Liver (tissue), 9 donors: Measurements from ENCODE around the gene GNG7. TPM values are rescaled to one million over a fixed set of nuclear protein-coding genes. Genes with fewer than 3 reads are reported as not detected.
A peak's percentile ranks its signal among the peaks of the same experiment; 100 is the strongest.

Experiments
- DNase-seq: peaks from one replicate; pipeline ENCODE4 v3.0.0-alpha.2; 2017; ENCODE audit warnings: low spot score
- H3K27ac ChIP-seq, 2 donors: one replicate each; pipeline ENCODE4 v1.7.0; 2013; ENCODE audit warnings: inconsistent platforms in 2 of 2, low read length in 2 of 2, control low read depth in 1 of 2, low read depth in 1 of 2, mild to moderate bottlenecking in 1 of 2
- H3K27me3 ChIP-seq, 4 donors: one replicate each; pipeline versions ENCODE4 v1.6.1 to v1.7.0; 2013; ENCODE audit warnings: low read length in 3 of 4, inconsistent platforms in 1 of 4, mild to moderate bottlenecking in 1 of 4, moderate library complexity in 1 of 4; ENCODE audit not compliant: control insufficient read depth in 4 of 4, insufficient read depth in 4 of 4
- H3K36me3 ChIP-seq, 4 donors: one replicate each; pipeline versions ENCODE4 v1.6.1 to v1.7.0; 2013; ENCODE audit warnings: low read length in 3 of 4, mild to moderate bottlenecking in 3 of 4, low read depth in 1 of 4, moderate library complexity in 1 of 4; ENCODE audit not compliant: control insufficient read depth in 4 of 4, insufficient read depth in 3 of 4
- H3K4me1 ChIP-seq, 4 donors: one replicate each; pipeline versions ENCODE4 v1.6.1 to v1.7.0; 2013; ENCODE audit warnings: low read length in 3 of 4, mild to moderate bottlenecking in 3 of 4, moderate library complexity in 1 of 4; ENCODE audit not compliant: control insufficient read depth in 4 of 4, insufficient read depth in 4 of 4
- H3K4me3 ChIP-seq, 3 donors: one replicate each; pipeline versions ENCODE4 v1.6.1 to v1.7.0; 2013; ENCODE audit warnings: low read length in 3 of 3, control low read depth in 1 of 3, low read depth in 1 of 3, mild to moderate bottlenecking in 1 of 3
- H3K9ac ChIP-seq, 2 donors: one replicate each; pipeline ENCODE4 v1.7.0; 2013; ENCODE audit warnings: low read length in 2 of 2, mild to moderate bottlenecking in 2 of 2, moderate library complexity in 2 of 2, control low read depth in 1 of 2, low read depth in 1 of 2
- H3K9me3 ChIP-seq, 4 donors: one replicate each; pipeline versions ENCODE4 v1.6.1 to v1.7.0; 2013; ENCODE audit warnings: low read length in 3 of 4; ENCODE audit not compliant: control insufficient read depth in 4 of 4
- EGR1 ChIP-seq, 2 donors: IDR thresholded peaks; 2 replicates each; pipeline ENCODE4 v1.6.1; 2016 to 2018; ENCODE audit warnings: antibody characterized with exemption in 2 of 2, low read depth in 2 of 2
- FOXA1 ChIP-seq: IDR thresholded peaks from 2 replicates; pipeline ENCODE4 v1.6.1; 2016; ENCODE audit warnings: antibody characterized with exemption
- FOXA2 ChIP-seq: IDR thresholded peaks from 2 replicates; pipeline ENCODE4 v1.6.1; 2016; ENCODE audit warnings: antibody characterized with exemption
- HNF4A ChIP-seq, 2 donors: conservative IDR thresholded peaks; 2 replicates each; pipeline ENCODE4 v1.6.1; 2016; ENCODE audit warnings: antibody characterized with exemption in 2 of 2, mild to moderate bottlenecking in 2 of 2
- HNF4G ChIP-seq: IDR thresholded peaks from 2 replicates; pipeline ENCODE4 v1.6.1; 2016; ENCODE audit warnings: antibody characterized with exemption
- JUND ChIP-seq, 2 donors: IDR thresholded peaks; 2 replicates each; pipeline ENCODE4 v1.6.1; 2016; ENCODE audit warnings: antibody characterized with exemption in 2 of 2
- NR2F2 ChIP-seq: IDR thresholded peaks from 2 replicates; pipeline ENCODE4 v1.6.1; 2016; ENCODE audit warnings: antibody characterized with exemption
- RAD21 ChIP-seq, 2 donors: IDR thresholded peaks; 2 replicates each; pipeline ENCODE4 v1.6.1; 2016; ENCODE audit warnings: antibody characterized with exemption in 2 of 2, mild to moderate bottlenecking in 2 of 2
- RXRA ChIP-seq, 2 donors: IDR thresholded peaks; 2 replicates each; pipeline ENCODE4 v1.6.1; 2017 to 2018; ENCODE audit warnings: antibody characterized with exemption in 2 of 2, mild to moderate bottlenecking in 1 of 2
- SP1 ChIP-seq: IDR thresholded peaks from 2 replicates; pipeline ENCODE4 v1.6.1; 2018; ENCODE audit warnings: antibody characterized with exemption, mild to moderate bottlenecking
- TAF1 ChIP-seq: conservative IDR thresholded peaks from 2 replicates; pipeline ENCODE4 v1.6.1; 2016; ENCODE audit warnings: antibody characterized with exemption, mild to moderate bottlenecking
- YY1 ChIP-seq: IDR thresholded peaks from 2 replicates; pipeline ENCODE4 v1.6.1; 2016; ENCODE audit warnings: antibody characterized with exemption, mild to moderate bottlenecking
- WGBS: extraction: QIAGEN DNeasy Blood & Tissue Kit; methylation state at CpG from one replicate; pipeline ENCODE4 v1.1.7; 2013; 5-methylcytosine and 5-hydroxymethylcytosine counted together
- polyA plus RNA-seq, 2 donors: library from polyadenylated mRNA; stranded (reverse) in 1 of 2; unstranded in 1 of 2; fragments of 200-250 nt in 1 of 2; fragments of >200 nt in 1 of 2; fragmentation: Nextera tagmentation in 1 of 2; extraction: Ambion mirVana in 1 of 2; gene quantifications; one replicate each; pipeline versions ENCODE4 v1.2.1 to v1.2.3, GENCODE V29; 2013 to 2015
- total RNA-seq, 2 donors: library from RNA; depleted of rRNA; stranded (reverse); fragments of >200 nt; gene quantifications; one replicate each; pipeline ENCODE4 v1.2.3, GENCODE V29; 2014
- TF ChIP-seq, protein P1 (sequence below): IDR thresholded peaks from 2 replicates; pipeline ENCODE4 v1.6.1; 2016; ENCODE audit warnings: antibody characterized with exemption
- TF ChIP-seq, protein P2 (sequence below): IDR thresholded peaks from 2 replicates; pipeline ENCODE4 v1.6.1; 2016; ENCODE audit warnings: antibody characterized with exemption, mild to moderate bottlenecking
- TF ChIP-seq, protein P3 (sequence below): IDR thresholded peaks from 2 replicates; pipeline ENCODE4 v1.6.1; 2016; ENCODE audit warnings: antibody characterized with exemption
- TF ChIP-seq, protein P4 (sequence below): fragments of 150-350 bp; IDR thresholded peaks from 2 replicates; pipeline ENCODE4 v1.5.1; 2017; ENCODE audit warnings: improper control_type of control experiment, low read depth, low read length; ENCODE audit not compliant: missing input control
- TF ChIP-seq, protein P5 (sequence below): IDR thresholded peaks from 2 replicates; pipeline ENCODE4 v1.6.1; 2016; ENCODE audit warnings: antibody characterized with exemption
- donor health status: healthy.
- donor health status: healthy.
- donor health status: healthy.
- donor health status: healthy.
- donor health status: healthy.

The GNG7 gene
- total and polyA plus RNA-seq, 4 donors, result 0.75 to 1.9 (median 1.1) TPM

DNA sequence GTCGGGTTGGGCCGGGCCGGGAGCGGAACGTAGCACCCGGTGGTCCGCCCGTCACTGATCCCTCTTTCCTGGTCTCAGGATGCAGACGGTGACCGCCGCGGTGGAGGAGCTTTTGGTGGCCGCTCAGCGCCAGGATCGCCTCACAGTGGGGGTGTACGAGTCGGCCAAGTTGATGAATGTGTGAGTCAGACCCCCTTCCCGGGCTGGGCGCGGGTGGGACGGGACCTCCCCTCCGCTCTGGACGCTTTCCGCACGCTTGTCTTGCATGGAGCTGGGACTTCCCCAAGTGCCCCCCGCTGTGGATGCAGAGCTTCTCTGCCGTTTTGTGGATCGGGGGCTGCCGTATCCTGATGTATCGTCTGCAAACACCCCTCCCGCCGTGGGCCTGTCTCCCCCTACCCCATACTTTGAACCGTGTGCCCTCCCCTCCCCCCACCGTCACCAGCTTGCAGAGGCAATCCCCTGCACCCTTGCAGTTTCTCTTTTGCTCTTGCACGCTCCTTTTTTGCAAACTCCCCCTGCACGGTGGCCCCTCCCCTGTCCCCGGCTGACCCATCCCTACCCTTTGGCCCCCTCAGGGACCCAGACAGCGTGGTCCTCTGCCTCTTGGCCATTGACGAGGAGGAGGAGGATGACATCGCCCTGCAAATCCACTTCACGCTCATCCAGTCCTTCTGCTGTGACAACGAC, 225.9 kb downstream of the GNG7 start:
- Histone ChIP-seq H3K4me1 (peaks cover 0 to 9% (median 7%) of the 10 kb centered on the region in 4 donors), H3K9me3 (no peaks in the 10 kb centered on the region), H3K27ac (peak overlapping the region; percentile 91 to 94), H3K9ac (peak overlapping the region; percentile 70 to 98), H3K27me3 (no peaks in the 10 kb centered on the region), H3K4me3 (peak overlapping the region; percentile 81 to 99 (median 89)), H3K36me3 (peaks cover 4 to 7% (median 6%) of the 10 kb centered on the region in 4 donors)
- peak; percentile 26 to 62 for TF ChIP-seq RXRA (IDR thresholded peaks at IDR 0.05)
- peak; percentile 35 for TF ChIP-seq SP1
- TF ChIP-seq FOXA1, result no peak
- TF ChIP-seq, protein P1, sequence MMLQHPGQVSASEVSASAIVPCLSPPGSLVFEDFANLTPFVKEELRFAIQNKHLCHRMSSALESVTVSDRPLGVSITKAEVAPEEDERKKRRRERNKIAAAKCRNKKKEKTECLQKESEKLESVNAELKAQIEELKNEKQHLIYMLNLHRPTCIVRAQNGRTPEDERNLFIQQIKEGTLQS, result no peak
- no peak for TF ChIP-seq NR2F2
- TF ChIP-seq, protein P2, sequence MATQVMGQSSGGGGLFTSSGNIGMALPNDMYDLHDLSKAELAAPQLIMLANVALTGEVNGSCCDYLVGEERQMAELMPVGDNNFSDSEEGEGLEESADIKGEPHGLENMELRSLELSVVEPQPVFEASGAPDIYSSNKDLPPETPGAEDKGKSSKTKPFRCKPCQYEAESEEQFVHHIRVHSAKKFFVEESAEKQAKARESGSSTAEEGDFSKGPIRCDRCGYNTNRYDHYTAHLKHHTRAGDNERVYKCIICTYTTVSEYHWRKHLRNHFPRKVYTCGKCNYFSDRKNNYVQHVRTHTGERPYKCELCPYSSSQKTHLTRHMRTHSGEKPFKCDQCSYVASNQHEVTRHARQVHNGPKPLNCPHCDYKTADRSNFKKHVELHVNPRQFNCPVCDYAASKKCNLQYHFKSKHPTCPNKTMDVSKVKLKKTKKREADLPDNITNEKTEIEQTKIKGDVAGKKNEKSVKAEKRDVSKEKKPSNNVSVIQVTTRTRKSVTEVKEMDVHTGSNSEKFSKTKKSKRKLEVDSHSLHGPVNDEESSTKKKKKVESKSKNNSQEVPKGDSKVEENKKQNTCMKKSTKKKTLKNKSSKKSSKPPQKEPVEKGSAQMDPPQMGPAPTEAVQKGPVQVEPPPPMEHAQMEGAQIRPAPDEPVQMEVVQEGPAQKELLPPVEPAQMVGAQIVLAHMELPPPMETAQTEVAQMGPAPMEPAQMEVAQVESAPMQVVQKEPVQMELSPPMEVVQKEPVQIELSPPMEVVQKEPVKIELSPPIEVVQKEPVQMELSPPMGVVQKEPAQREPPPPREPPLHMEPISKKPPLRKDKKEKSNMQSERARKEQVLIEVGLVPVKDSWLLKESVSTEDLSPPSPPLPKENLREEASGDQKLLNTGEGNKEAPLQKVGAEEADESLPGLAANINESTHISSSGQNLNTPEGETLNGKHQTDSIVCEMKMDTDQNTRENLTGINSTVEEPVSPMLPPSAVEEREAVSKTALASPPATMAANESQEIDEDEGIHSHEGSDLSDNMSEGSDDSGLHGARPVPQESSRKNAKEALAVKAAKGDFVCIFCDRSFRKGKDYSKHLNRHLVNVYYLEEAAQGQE, result no peak
- under 1% methylated on average over 42 of the region's 42 CpGs for WGBS
- DNase-seq, result peak; percentile 48

DNA sequence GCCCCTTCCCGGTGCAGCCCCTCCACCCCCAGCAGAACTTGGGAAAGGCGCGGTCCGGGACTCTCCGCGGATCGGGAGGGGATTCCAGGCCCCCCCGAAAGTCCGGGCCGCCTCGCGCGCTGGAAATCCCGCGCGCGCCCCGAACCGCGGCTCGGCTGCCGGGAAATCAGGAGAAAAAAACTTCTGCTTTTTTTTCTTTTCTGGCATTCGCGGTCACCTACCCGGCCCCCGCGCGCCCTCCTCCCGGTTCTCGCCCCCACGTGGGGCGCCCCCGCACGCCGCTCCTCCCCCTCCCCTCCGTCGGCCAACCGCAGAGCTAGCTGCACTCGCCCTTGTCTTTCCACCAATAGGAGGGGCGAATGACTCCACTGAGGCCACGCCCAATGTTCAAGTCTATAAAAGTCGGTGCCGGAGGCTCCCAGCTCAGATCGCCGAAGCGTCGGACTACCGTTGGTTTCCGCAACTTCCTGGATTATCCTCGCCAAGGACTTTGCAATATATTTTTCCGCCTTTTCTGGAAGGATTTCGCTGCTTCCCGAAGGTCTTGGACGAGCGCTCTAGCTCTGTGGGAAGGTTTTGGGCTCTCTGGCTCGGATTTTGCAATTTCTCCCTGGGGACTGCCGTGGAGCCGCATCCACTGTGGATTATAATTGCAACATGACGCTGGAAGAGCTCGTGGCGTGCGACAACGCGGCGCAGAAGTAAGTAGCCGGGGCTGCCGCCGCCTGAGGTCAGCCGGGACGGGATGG, 226.6 kb downstream of the GNG7 start, which contains the start of gene GADD45B:
TSS of gene GADD45B (plus strand) at position 426 of the 749 bp plus-strand sequence. CDS start at position 658, 232 bp downstream.
- Histone ChIP-seq H3K27ac (peak within 1 kb of the TSS; percentile 93 to 94), H3K4me3 (peak within 1 kb of the TSS; percentile 81 to 99 (median 89)), H3K9ac (peak within 1 kb of the TSS; percentile 70 to 98), H3K27me3 (no peaks in the 10 kb centered on the region), H3K9me3 (no peaks in the 10 kb centered on the region), H3K36me3 (peaks cover 4 to 7% (median 6%) of the 10 kb centered on the region in 4 donors), H3K4me1 (peaks cover 0 to 9% (median 7%) of the 10 kb centered on the region in 4 donors)
- peak; percentile 93 for DNase-seq
- under 1% methylated on average over 70 of the region's 70 CpGs for WGBS
- TF ChIP-seq EGR1 (IDR thresholded peaks at IDR 0.05; ENCODE audit: low read depth in 2 of 2), result peak; percentile 93 to 98
- TF ChIP-seq, protein P2, result peak; percentile 97
- TF ChIP-seq NR2F2, result peak; percentile 42
- peak; percentile 59 to 63 for TF ChIP-seq RAD21 (IDR thresholded peaks at IDR 0.05)
- TF ChIP-seq, protein P3, sequence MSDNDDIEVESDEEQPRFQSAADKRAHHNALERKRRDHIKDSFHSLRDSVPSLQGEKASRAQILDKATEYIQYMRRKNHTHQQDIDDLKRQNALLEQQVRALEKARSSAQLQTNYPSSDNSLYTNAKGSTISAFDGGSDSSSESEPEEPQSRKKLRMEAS, result peak; percentile 89
- TF ChIP-seq HNF4G, result no peak
- TF ChIP-seq TAF1, result peak; percentile 100
- TF ChIP-seq HNF4A (conservative IDR thresholded peaks at IDR 0.05), result peak; percentile 44 to 49
- peak; percentile 75 for TF ChIP-seq YY1
- peak; percentile 60 to 61 for TF ChIP-seq RXRA (IDR thresholded peaks at IDR 0.05)
- TF ChIP-seq SP1, result peak; percentile 90
- TF ChIP-seq, protein P1, result peak; percentile 23
- TF ChIP-seq, protein P4, sequence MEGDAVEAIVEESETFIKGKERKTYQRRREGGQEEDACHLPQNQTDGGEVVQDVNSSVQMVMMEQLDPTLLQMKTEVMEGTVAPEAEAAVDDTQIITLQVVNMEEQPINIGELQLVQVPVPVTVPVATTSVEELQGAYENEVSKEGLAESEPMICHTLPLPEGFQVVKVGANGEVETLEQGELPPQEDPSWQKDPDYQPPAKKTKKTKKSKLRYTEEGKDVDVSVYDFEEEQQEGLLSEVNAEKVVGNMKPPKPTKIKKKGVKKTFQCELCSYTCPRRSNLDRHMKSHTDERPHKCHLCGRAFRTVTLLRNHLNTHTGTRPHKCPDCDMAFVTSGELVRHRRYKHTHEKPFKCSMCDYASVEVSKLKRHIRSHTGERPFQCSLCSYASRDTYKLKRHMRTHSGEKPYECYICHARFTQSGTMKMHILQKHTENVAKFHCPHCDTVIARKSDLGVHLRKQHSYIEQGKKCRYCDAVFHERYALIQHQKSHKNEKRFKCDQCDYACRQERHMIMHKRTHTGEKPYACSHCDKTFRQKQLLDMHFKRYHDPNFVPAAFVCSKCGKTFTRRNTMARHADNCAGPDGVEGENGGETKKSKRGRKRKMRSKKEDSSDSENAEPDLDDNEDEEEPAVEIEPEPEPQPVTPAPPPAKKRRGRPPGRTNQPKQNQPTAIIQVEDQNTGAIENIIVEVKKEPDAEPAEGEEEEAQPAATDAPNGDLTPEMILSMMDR, result no peak
- TF ChIP-seq, protein P5, sequence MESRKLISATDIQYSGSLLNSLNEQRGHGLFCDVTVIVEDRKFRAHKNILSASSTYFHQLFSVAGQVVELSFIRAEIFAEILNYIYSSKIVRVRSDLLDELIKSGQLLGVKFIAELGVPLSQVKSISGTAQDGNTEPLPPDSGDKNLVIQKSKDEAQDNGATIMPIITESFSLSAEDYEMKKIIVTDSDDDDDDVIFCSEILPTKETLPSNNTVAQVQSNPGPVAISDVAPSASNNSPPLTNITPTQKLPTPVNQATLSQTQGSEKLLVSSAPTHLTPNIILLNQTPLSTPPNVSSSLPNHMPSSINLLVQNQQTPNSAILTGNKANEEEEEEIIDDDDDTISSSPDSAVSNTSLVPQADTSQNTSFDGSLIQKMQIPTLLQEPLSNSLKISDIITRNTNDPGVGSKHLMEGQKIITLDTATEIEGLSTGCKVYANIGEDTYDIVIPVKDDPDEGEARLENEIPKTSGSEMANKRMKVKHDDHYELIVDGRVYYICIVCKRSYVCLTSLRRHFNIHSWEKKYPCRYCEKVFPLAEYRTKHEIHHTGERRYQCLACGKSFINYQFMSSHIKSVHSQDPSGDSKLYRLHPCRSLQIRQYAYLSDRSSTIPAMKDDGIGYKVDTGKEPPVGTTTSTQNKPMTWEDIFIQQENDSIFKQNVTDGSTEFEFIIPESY, result peak; percentile 34
- TF ChIP-seq FOXA1, result peak; percentile 59
- TF ChIP-seq JUND (IDR thresholded peaks at IDR 0.05), result no peak
- TF ChIP-seq FOXA2, result no peak
